Adrenal gland (tissue), 12 donors: ENCODE results near the gene ISG20. TPM values are rescaled to one million over a fixed set of nuclear protein-coding genes. Genes with fewer than 3 reads are reported as not detected.
A peak's percentile ranks its signal among the peaks of the same experiment; 100 is the strongest.

Experiments used
- DNase-seq, 7 donors: peaks; one replicate each; pipeline ENCODE4 v3.0.0-alpha.2; 2019 to 2020
- H3K27ac ChIP-seq, 5 donors: fragments of 200-600 bp; sonication (generic) in 4 of 5; 1 replicate in 3 of 5; 2 replicates in 2 of 5; pipeline versions ENCODE4 v1.5.1 to v1.8.0; 2016 to 2020; ENCODE audit warnings: mild to moderate bottlenecking in 1 of 5
- H3K27me3 ChIP-seq: fragments of 200-600 bp; 2 replicates; pipeline ENCODE4 v1.8.0; 2021
- H3K36me3 ChIP-seq, 2 donors: fragments of 200-600 bp; replicated peaks in 1 of 2; 1 replicate in 1 of 2; 2 replicates in 1 of 2; pipeline versions ENCODE4 v1.5.1 to v1.8.0; 2018 to 2022
- H3K4me1 ChIP-seq, 2 donors: fragments of 200-600 bp; replicated peaks in 1 of 2; 1 replicate in 1 of 2; 2 replicates in 1 of 2; pipeline versions ENCODE4 v1.5.1 to v1.8.0; 2018 to 2021
- H3K4me3 ChIP-seq, 4 donors: fragments of 200-600 bp; sonication (generic) in 3 of 4; one replicate each; pipeline ENCODE4 v1.5.1; 2016 to 2018
- H3K9me3 ChIP-seq, 3 donors: fragments of 200-600 bp; sonication (generic) in 1 of 3; replicated peaks in 1 of 3; 1 replicate in 2 of 3; 2 replicates in 1 of 3; pipeline versions ENCODE4 v1.5.1 to v1.8.0; 2016 to 2021
- CTCF ChIP-seq, 6 experiments: fragments of 450-650 bp in 4 of 6; fragments of 200-600 bp in 2 of 6; sonication (generic) in 1 of 6; IDR thresholded peaks; 1 replicate in 5 of 6; 2 replicates in 1 of 6; pipeline versions ENCODE4 v1.5.1 to v1.8.0; 2016 to 2021; ENCODE audit warnings: antibody characterized with exemption in 6 of 6, mild to moderate bottlenecking in 2 of 6, moderate library complexity in 1 of 6
- POLR2A ChIP-seq, 2 donors: fragments of 450-650 bp; IDR thresholded peaks; one replicate each; pipeline ENCODE4 v1.6.1; 2017; ENCODE audit warnings: antibody characterized with exemption in 2 of 2, mild to moderate bottlenecking in 2 of 2, moderate library complexity in 1 of 2
- WGBS, 4 donors: extraction: QIAGEN DNeasy Blood & Tissue Kit in 2 of 4; methylation state at CpG; one replicate each; pipeline versions ENCODE4 v1.1.5 to v1.1.7; 2013 to 2017; 5-methylcytosine and 5-hydroxymethylcytosine counted together
- intact Hi-C, 2 donors: fragments of 100-400 bp; cut with DNase I; formaldehyde crosslinking; loops; one replicate each; pipeline versions ENCODE4 v1.14.1 to v1.15.0; 2022 to 2023
- polyA plus RNA-seq, 3 donors: library from polyadenylated mRNA; stranded (reverse); fragments of 200-250 nt in 2 of 3; fragments of 350-450 nt in 1 of 3; fragmentation: Illumina TruSeq in 1 of 3; extraction: RNeasy Lipid Tissue Mini Kit (QIAGEN cat#74804) in 1 of 3; gene quantifications; one replicate each; pipeline ENCODE4 v1.2.3, GENCODE V29; 2013 to 2014
- total RNA-seq, 9 donors: library from RNA; depleted of rRNA in 4 of 9; stranded (reverse); fragments of >200 nt in 4 of 9; fragments of 120-200 nt in 1 of 9; fragmentation: NEBNext Ultra II Directional in 1 of 9; extraction: Animal tissue kit (Norgen Biotek cat#: 25700) in 1 of 9; gene quantifications; one replicate each; pipeline versions ENCODE4 v1.1.0 to v1.2.4, GENCODE V29; 2013 to 2023
- donor health status: healthy with polysubstance abuse.
- donor health status: Bipolar disorder and iron deficiency.
- donor health status: DM: yes; HTN: yes; CAD: no.
- donor health status: DM: no; HTN: no; CAD: no.
- donor health status: DM: no; HTN: no; CAD: no.
- donor health status: DM: yes; HTN: yes; CAD: no.

Gene ISG20
- total and polyA plus RNA-seq, 12 donors = 1.6 to 13.6 (median 8.0) TPM

- H3K27me3 ChIP-seq = peaks cover 36% of the 10 kb centered on the region
- TF ChIP-seq CTCF (IDR thresholded peaks at IDR 0.05) (no peak), POLR2A (IDR thresholded peaks at IDR 0.05) (no peak)
- 9 to 19% (median 11%) methylated on average over 13 to 14 of the region's 14 CpGs for WGBS, 4 donors
- no peak overlapping the region for H3K4me3 ChIP-seq
- peaks cover 7 to 13% of the 10 kb centered on the region in 2 donors for H3K4me1 ChIP-seq
- DNase-seq = no peak
- intact Hi-C loops = no loop called here
- H3K27ac ChIP-seq = peak overlapping the region in 1 of 5 donors; percentile 73
- H3K9me3 ChIP-seq = no peaks in the 10 kb centered on the region
- no peaks in the 10 kb centered on the region for H3K36me3 ChIP-seq
Observed at GRCh38 chr15:88603885-88604284, 34.9 kb upstream of the ISG20 start.

GRCh38 chr15:88604381-88605188 is 34.2 kb upstream of the ISG20 start:
- Histone ChIP-seq H3K4me1 (peaks cover 7 to 13% of the 10 kb centered on the region in 2 donors), H3K27me3 (peaks cover 36% of the 10 kb centered on the region), H3K4me3 (peak overlapping the region in 1 of 4 donors; percentile 6), H3K36me3 (no peaks in the 10 kb centered on the region), H3K27ac (peak overlapping the region in 1 of 5 donors; percentile 73), H3K9me3 (no peaks in the 10 kb centered on the region)
- WGBS, 4 donors = 1 to 3% (median 2%) methylated on average over 22 to 46 of the region's 46 CpGs; no CpG with 5 or more reads in 1 of the 4 donors
- intact Hi-C loops = no loop called here
- peak in 4 of 7 donors; percentile 12 to 95 (median 55) for DNase-seq
- TF ChIP-seq POLR2A (IDR thresholded peaks at IDR 0.05) = peak; percentile 18 to 54
- no peak for TF ChIP-seq CTCF (IDR thresholded peaks at IDR 0.05)

GRCh38 chr15:88605189-88606069 is 33.4 kb upstream of the ISG20 start:
- DNase-seq = peak in 6 of 7 donors; percentile 51 to 82 (median 68)
- H3K36me3 ChIP-seq = no peaks in the 10 kb centered on the region
- WGBS, 4 donors = 3 to 9% (median 6%) methylated on average over 6 to 58 of the region's 58 CpGs
- H3K4me1 ChIP-seq = peaks cover 7 to 13% of the 10 kb centered on the region in 2 donors
- TF ChIP-seq CTCF (IDR thresholded peaks at IDR 0.05) (no peak), POLR2A (IDR thresholded peaks at IDR 0.05) (no peak)
- H3K9me3 ChIP-seq = no peaks in the 10 kb centered on the region
- peak overlapping the region in 1 of 5 donors; percentile 73 for H3K27ac ChIP-seq
- peaks cover 36% of the 10 kb centered on the region for H3K27me3 ChIP-seq
- no peak overlapping the region for H3K4me3 ChIP-seq
- intact Hi-C loops = no loop called here
